ENCODE measurements around the gene GMDS.

Gene GMDS

DNA sequence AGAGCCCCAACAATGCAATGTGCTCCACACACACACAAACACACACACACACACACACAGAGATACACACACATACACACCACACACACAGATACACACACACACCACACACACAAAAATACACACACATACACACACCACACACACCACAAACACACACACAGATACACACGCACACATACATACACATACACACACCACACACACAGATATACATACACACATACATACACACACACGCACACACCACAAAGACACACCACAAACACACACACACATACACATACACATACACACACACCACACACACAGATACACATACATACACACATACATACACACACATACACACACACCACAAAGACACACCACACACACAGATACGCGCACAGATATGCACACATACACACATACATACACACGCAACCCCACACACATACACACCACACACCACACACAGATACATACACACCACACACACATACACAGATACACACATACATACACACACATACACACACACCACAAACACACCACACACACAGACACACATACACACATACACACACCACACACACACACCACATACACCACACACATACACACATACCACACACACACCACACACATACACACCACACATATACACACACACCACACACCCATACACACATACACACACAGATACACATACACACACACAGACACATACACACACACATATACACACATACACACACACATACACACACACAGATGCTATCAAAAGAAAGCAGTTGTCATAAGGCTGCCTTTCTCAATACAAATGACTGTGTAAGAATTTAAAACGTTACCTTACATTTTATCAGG is 507.7 kb downstream of the GMDS start:
- Histone ChIP-seq H4K20me1 (ENCODE audit: insufficient read depth, low read length, poor library complexity, severe bottlenecking) (no peaks in the 10 kb centered on the region), H3K9ac (ENCODE audit: low read depth, low read length, poor library complexity, severe bottlenecking) (no peak overlapping the region), H3K4me2 (ENCODE audit: low read depth, low read length, poor library complexity, severe bottlenecking) (no peak overlapping the region), H2AFZ (ENCODE audit: low read length) (no peak overlapping the region), H3K4me3 (ENCODE audit: low read length, poor library complexity, severe bottlenecking) (no peak overlapping the region), H3F3A (ENCODE audit: low read depth) (no peaks in the 10 kb centered on the region), H3K36me3 (ENCODE audit: insufficient read depth, low read length) (no peaks in the 10 kb centered on the region), H3K9me3 (ENCODE audit: insufficient read depth, low read depth, low read length) (no peaks in the 10 kb centered on the region), H3K9me2 (replicated peaks; ENCODE audit: low read depth, low read length) (no peaks in the 10 kb centered on the region), H3K4me1 (ENCODE audit: insufficient read depth, low read length, poor library complexity, severe bottlenecking) (no peaks in the 10 kb centered on the region), H3K79me2 (ENCODE audit: insufficient read depth, low read length) (no peaks in the 10 kb centered on the region), H3K27me3 (ENCODE audit: insufficient read depth, low read length, poor library complexity, severe bottlenecking) (no peaks in the 10 kb centered on the region)
- no peak for TF ChIP-seq EZH2phosphoT487 (IDR thresholded peaks at IDR 0.05; ENCODE audit: borderline replicate concordance)
- TF ChIP-seq, protein P1, sequence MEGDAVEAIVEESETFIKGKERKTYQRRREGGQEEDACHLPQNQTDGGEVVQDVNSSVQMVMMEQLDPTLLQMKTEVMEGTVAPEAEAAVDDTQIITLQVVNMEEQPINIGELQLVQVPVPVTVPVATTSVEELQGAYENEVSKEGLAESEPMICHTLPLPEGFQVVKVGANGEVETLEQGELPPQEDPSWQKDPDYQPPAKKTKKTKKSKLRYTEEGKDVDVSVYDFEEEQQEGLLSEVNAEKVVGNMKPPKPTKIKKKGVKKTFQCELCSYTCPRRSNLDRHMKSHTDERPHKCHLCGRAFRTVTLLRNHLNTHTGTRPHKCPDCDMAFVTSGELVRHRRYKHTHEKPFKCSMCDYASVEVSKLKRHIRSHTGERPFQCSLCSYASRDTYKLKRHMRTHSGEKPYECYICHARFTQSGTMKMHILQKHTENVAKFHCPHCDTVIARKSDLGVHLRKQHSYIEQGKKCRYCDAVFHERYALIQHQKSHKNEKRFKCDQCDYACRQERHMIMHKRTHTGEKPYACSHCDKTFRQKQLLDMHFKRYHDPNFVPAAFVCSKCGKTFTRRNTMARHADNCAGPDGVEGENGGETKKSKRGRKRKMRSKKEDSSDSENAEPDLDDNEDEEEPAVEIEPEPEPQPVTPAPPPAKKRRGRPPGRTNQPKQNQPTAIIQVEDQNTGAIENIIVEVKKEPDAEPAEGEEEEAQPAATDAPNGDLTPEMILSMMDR (conservative IDR thresholded peaks at IDR 0.05; ENCODE audit: low read length), result no peak

DNA sequence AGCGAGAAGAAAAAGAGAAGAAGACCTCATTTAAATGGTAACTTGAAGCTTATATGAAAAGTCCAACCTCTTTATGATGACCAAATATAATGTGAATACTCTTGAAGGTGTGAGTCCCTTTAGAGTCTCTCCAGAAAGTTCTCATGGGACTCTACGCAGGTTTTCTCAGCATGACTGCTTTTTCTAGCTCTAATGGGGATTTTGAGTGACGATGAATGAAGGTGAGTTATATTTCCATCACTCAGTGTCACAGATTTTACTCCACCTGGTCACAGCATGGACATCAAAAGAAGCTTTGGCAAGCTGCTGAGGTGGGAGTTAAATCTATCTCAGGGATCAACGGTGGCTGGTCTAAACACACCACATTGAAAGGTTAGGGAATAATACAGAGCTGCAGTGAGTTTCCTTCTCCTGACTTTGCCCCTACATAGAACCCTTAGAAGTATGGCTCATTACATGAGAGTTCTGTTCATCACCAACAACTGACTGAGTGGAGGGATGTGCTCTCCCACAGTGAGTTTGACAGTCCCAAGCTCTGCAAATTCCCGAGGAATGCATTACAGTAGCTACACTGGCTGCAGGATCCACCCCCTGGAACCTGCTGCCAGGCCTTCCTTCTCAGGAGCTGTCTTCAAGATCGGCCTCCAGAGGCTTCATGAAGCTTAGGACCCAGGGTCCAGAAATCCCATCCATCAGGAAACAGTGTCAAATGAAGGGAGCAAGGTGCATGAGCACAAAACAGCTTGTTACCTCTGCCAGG is 508.9 kb downstream of the GMDS start:
- no peak for TF ChIP-seq EZH2phosphoT487 (IDR thresholded peaks at IDR 0.05; ENCODE audit: borderline replicate concordance)
- TF ChIP-seq, protein P1 (conservative IDR thresholded peaks at IDR 0.05; ENCODE audit: low read length), result no peak
- H4K20me1 ChIP-seq (ENCODE audit: insufficient read depth, low read length, poor library complexity, severe bottlenecking), result no peaks in the 10 kb centered on the region
- no peak overlapping the region for H3K4me2 ChIP-seq (ENCODE audit: low read depth, low read length, poor library complexity, severe bottlenecking)
- no peaks in the 10 kb centered on the region for H3F3A ChIP-seq (ENCODE audit: low read depth)
- H3K9me2 ChIP-seq (replicated peaks; ENCODE audit: low read depth, low read length), result no peaks in the 10 kb centered on the region
- H2AFZ ChIP-seq (ENCODE audit: low read length), result no peak overlapping the region
- H3K9me3 ChIP-seq (ENCODE audit: insufficient read depth, low read depth, low read length), result no peaks in the 10 kb centered on the region
- H3K36me3 ChIP-seq (ENCODE audit: insufficient read depth, low read length), result no peaks in the 10 kb centered on the region
- no peaks in the 10 kb centered on the region for H3K27me3 ChIP-seq (ENCODE audit: insufficient read depth, low read length, poor library complexity, severe bottlenecking)
- H3K9ac ChIP-seq (ENCODE audit: low read depth, low read length, poor library complexity, severe bottlenecking), result no peak overlapping the region
- H3K4me3 ChIP-seq (ENCODE audit: low read length, poor library complexity, severe bottlenecking), result no peak overlapping the region
- H3K4me1 ChIP-seq (ENCODE audit: insufficient read depth, low read length, poor library complexity, severe bottlenecking), result no peaks in the 10 kb centered on the region
- H3K79me2 ChIP-seq (ENCODE audit: insufficient read depth, low read length), result no peaks in the 10 kb centered on the region

DNA sequence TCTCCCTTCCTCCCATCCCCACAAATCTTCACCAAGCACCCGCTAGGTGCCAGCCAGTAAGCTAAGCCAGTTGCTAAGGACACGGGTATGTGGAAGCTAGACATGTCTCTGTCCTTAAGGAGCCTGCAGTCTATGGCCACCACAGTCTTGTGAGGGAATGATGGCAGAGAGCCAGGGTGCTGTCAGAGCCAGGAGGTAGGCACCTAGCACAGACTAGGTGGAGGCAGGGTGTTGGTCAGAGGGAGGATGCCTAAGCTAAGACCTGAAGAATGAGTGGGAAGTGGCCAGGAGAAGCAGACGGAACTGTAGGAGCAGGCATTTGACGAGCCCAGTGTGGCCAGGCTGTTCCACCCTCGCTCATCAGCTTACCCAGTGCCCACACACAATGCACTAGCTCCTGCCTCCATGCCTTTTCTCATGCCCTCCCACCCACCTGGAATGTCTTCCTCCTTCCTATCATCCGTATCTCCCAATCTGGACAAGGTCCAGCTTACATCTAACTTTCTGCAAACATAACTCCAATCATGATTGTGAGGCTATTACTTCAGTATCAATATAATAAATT is 510.1 kb downstream of the GMDS start:
- Histone ChIP-seq H2AFZ (ENCODE audit: low read length) (no peak overlapping the region), H3K36me3 (ENCODE audit: insufficient read depth, low read length) (no peaks in the 10 kb centered on the region), H3F3A (ENCODE audit: low read depth) (no peaks in the 10 kb centered on the region), H3K4me2 (ENCODE audit: low read depth, low read length, poor library complexity, severe bottlenecking) (no peak overlapping the region), H3K79me2 (ENCODE audit: insufficient read depth, low read length) (no peaks in the 10 kb centered on the region), H3K9me3 (ENCODE audit: insufficient read depth, low read depth, low read length) (no peaks in the 10 kb centered on the region), H3K4me1 (ENCODE audit: insufficient read depth, low read length, poor library complexity, severe bottlenecking) (no peaks in the 10 kb centered on the region), H4K20me1 (ENCODE audit: insufficient read depth, low read length, poor library complexity, severe bottlenecking) (no peaks in the 10 kb centered on the region), H3K9me2 (replicated peaks; ENCODE audit: low read depth, low read length) (no peaks in the 10 kb centered on the region), H3K27me3 (ENCODE audit: insufficient read depth, low read length, poor library complexity, severe bottlenecking) (no peaks in the 10 kb centered on the region), H3K4me3 (ENCODE audit: low read length, poor library complexity, severe bottlenecking) (no peak overlapping the region), H3K9ac (ENCODE audit: low read depth, low read length, poor library complexity, severe bottlenecking) (no peak overlapping the region)
- TF ChIP-seq, protein P1 (conservative IDR thresholded peaks at IDR 0.05; ENCODE audit: low read length), result no peak
- no peak for TF ChIP-seq EZH2phosphoT487 (IDR thresholded peaks at IDR 0.05; ENCODE audit: borderline replicate concordance)

Measured in Loucy (cell line).